ENCODE measurements around the gene FN1.

FN1 gene

DNA sequence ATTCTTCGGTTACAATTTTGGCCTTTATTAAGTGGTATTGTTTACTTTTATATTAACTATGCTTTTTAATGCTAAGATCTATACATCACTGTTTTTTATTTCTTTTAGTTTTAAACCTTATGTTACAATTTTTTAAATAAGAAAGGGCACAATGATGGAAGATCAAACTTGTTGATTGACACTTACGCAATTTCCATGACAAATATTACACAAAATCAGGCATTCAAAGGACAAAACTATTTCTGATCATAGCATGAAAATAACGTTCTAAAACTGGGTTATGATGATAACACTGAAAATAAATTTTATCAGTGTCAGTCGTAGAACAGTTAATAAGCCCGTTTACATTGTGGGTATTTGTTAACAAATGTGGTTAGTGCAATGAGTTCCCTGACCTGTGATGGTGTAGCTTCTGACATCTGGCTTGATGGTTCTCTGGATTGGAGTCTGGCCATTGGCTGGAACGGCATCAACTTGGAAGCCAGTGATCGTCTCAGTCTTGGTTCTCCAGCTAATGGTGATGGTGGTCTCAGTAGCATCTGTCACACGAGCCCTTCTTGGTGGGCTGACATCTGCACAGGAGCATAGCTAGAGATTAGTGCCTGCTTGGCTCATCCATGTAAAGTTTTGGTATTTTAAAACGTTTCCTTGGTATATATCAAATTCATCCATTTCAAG, 59.6 kb downstream of the FN1 start:
- H3K4me3 ChIP-seq (ENCODE audit: low read length), result no peak overlapping the region
- TF ChIP-seq CTCF (IDR thresholded peaks at IDR 0.05; ENCODE audit: insufficient read depth, low read depth, low read length, missing control alignments), result no peak

DNA sequence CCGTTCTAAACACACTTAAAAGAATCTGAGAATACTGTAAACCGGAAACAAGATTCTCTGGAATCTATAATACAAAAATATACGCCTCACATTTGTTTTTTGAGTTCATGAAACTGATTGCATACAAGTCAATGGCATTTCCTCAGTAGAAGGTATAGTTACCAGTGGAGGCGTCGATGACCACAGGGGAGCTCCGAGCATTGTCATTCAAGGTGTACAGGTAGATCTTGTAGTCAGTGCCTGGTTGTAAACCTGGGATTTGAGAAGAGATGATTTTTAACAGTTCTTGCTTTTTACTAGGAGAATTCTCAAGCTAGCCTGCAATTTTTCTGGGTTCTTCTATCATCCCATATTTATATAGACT, 60.4 kb downstream of the FN1 start:
- TF ChIP-seq CTCF (IDR thresholded peaks at IDR 0.05; ENCODE audit: insufficient read depth, low read depth, low read length, missing control alignments), result no peak
- no peak for DNase-seq (ENCODE audit: low read depth)

More for the DNA sequence above, 59.6 kb downstream of the FN1 start:
- no peak for DNase-seq (ENCODE audit: low read depth)

DNA sequence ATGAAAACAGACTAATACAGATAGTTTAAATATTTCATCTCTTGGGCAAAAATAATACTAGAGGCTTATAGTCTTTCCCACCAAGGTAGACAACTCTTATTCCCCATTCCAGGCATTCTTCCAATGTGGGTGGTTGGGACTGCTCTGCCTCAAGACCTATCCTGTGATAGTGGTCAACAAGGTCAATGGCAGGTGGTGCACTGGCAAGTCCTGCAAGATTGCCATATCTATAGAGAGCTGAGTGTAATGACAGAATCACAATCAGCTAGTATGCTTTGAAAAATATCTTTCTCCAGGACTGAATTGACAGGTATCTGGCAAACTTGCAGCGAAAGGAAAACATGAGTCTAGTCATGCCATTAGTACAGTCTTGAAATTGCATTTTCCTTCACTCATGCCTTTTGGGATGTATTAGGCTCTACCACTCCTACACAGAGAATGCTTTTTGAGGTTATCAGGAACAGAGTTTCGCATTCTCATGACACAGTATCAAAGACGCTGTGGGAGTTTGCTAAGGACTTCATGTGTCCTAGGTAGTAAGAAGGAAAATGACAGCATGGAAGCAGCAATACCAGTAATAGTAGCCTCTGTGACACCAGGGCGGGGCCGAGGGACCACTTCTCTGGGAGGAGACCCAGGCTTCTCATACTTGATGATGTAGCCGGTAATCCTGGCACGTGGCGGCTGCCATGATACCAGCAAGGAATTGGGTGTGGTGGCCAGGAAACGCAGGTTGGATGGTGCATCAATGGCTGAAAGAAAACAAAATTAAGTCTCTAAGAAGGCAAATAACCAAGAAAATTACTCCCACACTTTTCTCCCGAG, 61.0 kb downstream of the FN1 start:
- H3K4me3 ChIP-seq (ENCODE audit: low read length), result no peak overlapping the region
- DNase-seq (ENCODE audit: low read depth), result no peak
- TF ChIP-seq CTCF (IDR thresholded peaks at IDR 0.05; ENCODE audit: insufficient read depth, low read depth, low read length, missing control alignments), result no peak

More for the DNA sequence above, 60.4 kb downstream of the FN1 start:
- no peak overlapping the region for H3K4me3 ChIP-seq (ENCODE audit: low read length)

DNA sequence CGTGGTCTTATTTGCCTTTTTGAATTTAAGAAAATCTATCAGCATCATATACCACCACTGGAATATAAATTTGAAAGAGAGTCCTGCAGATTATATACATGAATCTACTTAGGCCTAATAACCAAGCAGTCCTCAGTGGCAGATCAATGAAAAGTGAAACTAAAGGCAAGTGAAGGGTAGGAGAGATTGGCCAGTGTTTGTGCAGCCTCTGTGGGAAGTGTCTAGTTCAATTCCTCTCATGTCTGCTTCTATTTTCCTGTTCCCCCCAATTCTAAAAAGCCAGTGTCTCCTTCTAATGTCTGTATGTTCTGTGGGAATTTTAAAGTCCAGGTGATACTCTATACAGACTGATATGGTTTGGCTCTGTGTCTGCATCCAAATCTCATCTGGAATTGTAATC, 61.9 kb downstream of the FN1 start:
- H3K4me3 ChIP-seq (ENCODE audit: low read length), result no peak overlapping the region
- no peak for TF ChIP-seq CTCF (IDR thresholded peaks at IDR 0.05; ENCODE audit: insufficient read depth, low read depth, low read length, missing control alignments)
- no peak for DNase-seq (ENCODE audit: low read depth)

GRCh38 chr2:215372968-215373649, 62.8 kb downstream of the FN1 start:
- H3K4me3 ChIP-seq (ENCODE audit: low read length), result no peak overlapping the region
- no peak for DNase-seq (ENCODE audit: low read depth)
- TF ChIP-seq CTCF (IDR thresholded peaks at IDR 0.05; ENCODE audit: insufficient read depth, low read depth, low read length, missing control alignments), result no peak

GRCh38 chr2:215371915-215372897, 63.7 kb downstream of the FN1 start:
- no peak for TF ChIP-seq CTCF (IDR thresholded peaks at IDR 0.05; ENCODE audit: insufficient read depth, low read depth, low read length, missing control alignments)
- H3K4me3 ChIP-seq (ENCODE audit: low read length), result no peak overlapping the region
- DNase-seq (ENCODE audit: low read depth), result no peak

All from epithelial cell of esophagus (primary cell).